ENCODE data around the gene CNGA4. TPM values are rescaled to one million over a fixed set of nuclear protein-coding genes. Genes with fewer than 3 reads are reported as not detected.
A peak's percentile ranks its signal among the peaks of the same experiment; 100 is the strongest.
"Not testable (repeated sequence)": the region's sequence is repeated elsewhere in the genome, so short reads cannot be mapped to it uniquely, and the experiment has no call there.

The CNGA4 gene
- total RNA-seq, 1 donor from 2014 or later = not detected

- intact Hi-C loops (cut with DNase I) = loop anchor here (2.0 to 5.0 kb wide), 4 partner anchors 48 to 229 kb away; no protein-coding TSS in a partner anchor
- DNase-seq (ENCODE audit: missing footprints) (peak; percentile 79), ATAC-seq (peak; percentile 82)
These were observed 12.3 kb downstream of the CNGA4 start for GRCh38 chr11:6251120-6251733.

GRCh38 chr11:6251990-6252473 is 13.1 kb downstream of the CNGA4 start:
- ATAC-seq (no peak), DNase-seq (ENCODE audit: missing footprints) (no peak)
- intact Hi-C loops (cut with DNase I) = loop anchor here (2.0 to 5.0 kb wide), 4 partner anchors 47 to 230 kb away; no protein-coding TSS in a partner anchor

- intact Hi-C loops (cut with DNase I) = loop anchor here (5.0 kb wide), 3 partner anchors 64 to 231 kb away; no protein-coding TSS in a partner anchor
- no peak for ATAC-seq
- DNase-seq (ENCODE audit: missing footprints) = no peak
These were observed 14.3 kb downstream of the CNGA4 start for GRCh38 chr11:6253197-6253596.

GRCh38 chr11:6258141-6258540 is 19.3 kb downstream of the CNGA4 start:
- intact Hi-C loops (cut with DNase I) = no loop called here
- no peak for ATAC-seq
- DNase-seq (ENCODE audit: missing footprints) = no peak

GRCh38 chr11:6258571-6259081 is 19.7 kb downstream of the CNGA4 start:
- intact Hi-C loops (cut with DNase I) = no loop called here

GRCh38 chr11:6260207-6260726 is 21.4 kb downstream of the CNGA4 start:
- DNase-seq (ENCODE audit: missing footprints) (no peak), ATAC-seq (no peak)
- intact Hi-C loops (cut with DNase I) = no loop called here

More at GRCh38 chr11:6258571-6259081, 19.7 kb downstream of the CNGA4 start:
- DNase-seq (ENCODE audit: missing footprints) (no peak), ATAC-seq (no peak)

GRCh38 chr11:6263662-6264061 is 24.8 kb downstream of the CNGA4 start:
- DNase-seq (ENCODE audit: missing footprints) (no peak), ATAC-seq (no peak)
- intact Hi-C loops (cut with DNase I) = no loop called here

- no peak for ATAC-seq
These were observed 29.9 kb downstream of the CNGA4 start for GRCh38 chr11:6268820-6269219.

GRCh38 chr11:6269994-6270393 is 31.1 kb downstream of the CNGA4 start:
- DNase-seq (ENCODE audit: missing footprints) = no peak
- no peak for ATAC-seq
- intact Hi-C loops (cut with DNase I) = no loop called here

More at GRCh38 chr11:6268820-6269219, 29.9 kb downstream of the CNGA4 start:
- DNase-seq (ENCODE audit: missing footprints) = no peak
- intact Hi-C loops (cut with DNase I) = no loop called here

- intact Hi-C loops (cut with DNase I) = no loop called here
- ATAC-seq = no peak
- no peak for DNase-seq (ENCODE audit: missing footprints)
These were observed 31.8 kb downstream of the CNGA4 start for GRCh38 chr11:6270584-6271246.

- no peak for DNase-seq (ENCODE audit: missing footprints)
- intact Hi-C loops (cut with DNase I) = no loop called here
- peak; percentile 60 for ATAC-seq
These were observed 32.7 kb downstream of the CNGA4 start for GRCh38 chr11:6271598-6271997.

GRCh38 chr11:6273188-6273587 is 34.3 kb downstream of the CNGA4 start:
- intact Hi-C loops (cut with DNase I) = no loop called here
- no peak for DNase-seq (ENCODE audit: missing footprints)
- ATAC-seq = peak; percentile 72

- ATAC-seq; intact Hi-C loops (cut with DNase I); DNase-seq (ENCODE audit: missing footprints): not testable (repeated sequence)
These were observed 41.9 kb downstream of the CNGA4 start for GRCh38 chr11:6280809-6281208.

GRCh38 chr11:6283453-6284023 is 44.6 kb downstream of the CNGA4 start:
- ATAC-seq (no peak), DNase-seq (ENCODE audit: missing footprints) (no peak)
- intact Hi-C loops (cut with DNase I) = no loop called here

- DNase-seq (ENCODE audit: missing footprints) = no peak
- ATAC-seq = no peak
- intact Hi-C loops (cut with DNase I) = no loop called here
These were observed 45.4 kb downstream of the CNGA4 start for GRCh38 chr11:6284250-6284649.

GRCh38 chr11:6285019-6285418 is 46.1 kb downstream of the CNGA4 start:
- intact Hi-C loops (cut with DNase I) = no loop called here
- no peak for DNase-seq (ENCODE audit: missing footprints)
- peak; percentile 62 for ATAC-seq

All from Right ventricle myocardium inferior (tissue), 1 donor.